GM18499 (cell line): ENCODE data around the gene C21orf58.

Experiments used
- ATAC-seq: cut with Tn5 transposase; IDR thresholded peaks from one replicate; pipeline ENCODE4 v1.9.1; 2021; ENCODE audit warnings: moderate number of reproducible peaks; ENCODE audit not compliant: insufficient read depth, unreplicated experiment

Gene C21orf58

GRCh38 chr21:46299167-46299566 lies 24.5 kb downstream of the C21orf58 start:
- ATAC-seq, result no peak

GRCh38 chr21:46297338-46298271 lies 26.1 kb downstream of the C21orf58 start:
- no peak for ATAC-seq

GRCh38 chr21:46295996-46296752 lies 27.5 kb downstream of the C21orf58 start:
- ATAC-seq, result no peak

GRCh38 chr21:46295177-46295770 lies 28.4 kb downstream of the C21orf58 start:
- no peak for ATAC-seq

GRCh38 chr21:46294647-46295176 lies 29.0 kb downstream of the C21orf58 start:
- ATAC-seq, result no peak

GRCh38 chr21:46291561-46291960 lies 32.1 kb downstream of the C21orf58 start:
- ATAC-seq, result no peak

GRCh38 chr21:46289655-46290179 lies 34.0 kb downstream of the C21orf58 start:
- no peak for ATAC-seq

GRCh38 chr21:46287541-46287940 lies 36.1 kb downstream of the C21orf58 start:
- ATAC-seq, result no peak

- no peak for ATAC-seq
These were observed 37.0 kb downstream of the C21orf58 start for GRCh38 chr21:46286648-46287002.

- ATAC-seq, result peak; percentile 45
These were observed 37.7 kb downstream of the C21orf58 start, which contains the start of gene YBEY for GRCh38 chr21:46285761-46286647. Gene YBEY, plus strand, starts transcription at chr21:46286342. Its CDS starts 572 bp downstream, at chr21:46286914.

GRCh38 chr21:46285206-46285661 lies 38.4 kb downstream of the C21orf58 start, which contains the start of gene MCM3AP:
Gene MCM3AP, minus strand, starts transcription at chr21:46285611. Its CDS starts 325 bp downstream, at chr21:46285286.
- no peak for ATAC-seq

GRCh38 chr21:46284733-46285132 lies 38.9 kb downstream of the C21orf58 start:
- no peak for ATAC-seq

GRCh38 chr21:46284077-46284644 lies 39.5 kb downstream of the C21orf58 start:
- ATAC-seq, result no peak

GRCh38 chr21:46274797-46275390 lies 48.8 kb downstream of the C21orf58 start:
- no peak for ATAC-seq

GRCh38 chr21:46273341-46273740 lies 50.3 kb downstream of the C21orf58 start:
- no peak for ATAC-seq

GRCh38 chr21:46269466-46269865 lies 54.2 kb downstream of the C21orf58 start:
- ATAC-seq, result no peak

GRCh38 chr21:46268371-46268770 lies 55.3 kb downstream of the C21orf58 start:
- ATAC-seq, result no peak

- no peak for ATAC-seq
These were observed 56.7 kb downstream of the C21orf58 start for GRCh38 chr21:46266946-46267345.
